Right atrium auricular region (tissue), 2 donors: ENCODE data around the gene COL4A6. TPM values are rescaled to one million over a fixed set of nuclear protein-coding genes. Genes with fewer than 3 reads are reported as not detected.

Experiments
- DNase-seq: peaks from one replicate; pipeline ENCODE4 v3.0.0-alpha.2; 2019; ENCODE audit warnings: low spot score
- H3K27ac ChIP-seq, 2 donors: fragments of 200-600 bp; sonication (generic); 1 replicate in 1 of 2; 2 replicates in 1 of 2; pipeline ENCODE4 v1.5.1; 2016 to 2019
- H3K27me3 ChIP-seq, 2 donors: fragments of 200-600 bp; sonication (generic); one replicate each; pipeline versions ENCODE4 v1.5.1 to v1.6.0; 2017 to 2019
- H3K36me3 ChIP-seq: fragments of 200-600 bp; sonication (generic); one replicate; pipeline ENCODE4 v1.5.1; 2016
- H3K4me1 ChIP-seq, 2 donors: fragments of 200-600 bp; sonication (generic); one replicate each; pipeline versions ENCODE4 v1.5.1 to v1.6.0; 2017 to 2019
- H3K4me3 ChIP-seq, 2 donors: fragments of 200-600 bp; sonication (generic); 1 replicate in 1 of 2; 2 replicates in 1 of 2; pipeline ENCODE4 v1.5.1; 2017 to 2019; ENCODE audit warnings: mild to moderate bottlenecking in 1 of 2, moderate library complexity in 1 of 2
- H3K9me3 ChIP-seq, 2 donors: fragments of 200-600 bp; sonication (generic); one replicate each; pipeline ENCODE4 v1.5.1; 2019
- CTCF ChIP-seq, 2 donors: fragments of 200-600 bp; sonication (generic); IDR thresholded peaks; one replicate each; pipeline ENCODE4 v1.5.1; 2019; ENCODE audit warnings: antibody characterized with exemption in 2 of 2
- total RNA-seq, 2 donors: library from RNA; depleted of rRNA; stranded (reverse); fragments of >200 nt; gene quantifications; one replicate each; pipeline ENCODE4 v1.1.0, GENCODE V29; 2016

COL4A6 gene
- total RNA-seq, 2 donors from 2014 or later, result 4.6 to 17.7 TPM

GRCh38 chrX:108138814-108139702, 299.2 kb downstream of the COL4A6 start:
- Histone ChIP-seq H3K36me3 (peaks cover 10% of the 10 kb centered on the region), H3K27ac (no peak overlapping the region), H3K4me3 (no peak overlapping the region), H3K9me3 (no peaks in the 10 kb centered on the region), H3K4me1 (no peaks in the 10 kb centered on the region), H3K27me3 (no peaks in the 10 kb centered on the region)
- no peak for DNase-seq
- peak in 1 of 2 donors; percentile 60 for TF ChIP-seq CTCF (IDR thresholded peaks at IDR 0.05)

GRCh38 chrX:108134724-108135123, 303.5 kb downstream of the COL4A6 start:
- no peak for TF ChIP-seq CTCF (IDR thresholded peaks at IDR 0.05)
- Histone ChIP-seq H3K9me3 (no peaks in the 10 kb centered on the region), H3K27me3 (no peaks in the 10 kb centered on the region), H3K4me1 (no peaks in the 10 kb centered on the region), H3K36me3 (peaks cover 15% of the 10 kb centered on the region), H3K27ac (no peak overlapping the region), H3K4me3 (no peak overlapping the region)
- DNase-seq, result no peak

- no peak for DNase-seq
- no peaks in the 10 kb centered on the region for H3K4me1 ChIP-seq
- no peaks in the 10 kb centered on the region for H3K9me3 ChIP-seq
- no peak overlapping the region for H3K4me3 ChIP-seq
- no peak for TF ChIP-seq CTCF (IDR thresholded peaks at IDR 0.05)
- no peaks in the 10 kb centered on the region for H3K27me3 ChIP-seq
- peaks cover 15% of the 10 kb centered on the region for H3K36me3 ChIP-seq
- H3K27ac ChIP-seq, result no peak overlapping the region
Observed at GRCh38 chrX:108132876-108133275, 305.3 kb downstream of the COL4A6 start.

- H3K4me1 ChIP-seq, result no peaks in the 10 kb centered on the region
- no peak for TF ChIP-seq CTCF (IDR thresholded peaks at IDR 0.05)
- H3K27ac ChIP-seq, result peak overlapping the region; percentile 20 to 35
Observed at GRCh38 chrX:108132034-108132433, 306.2 kb downstream of the COL4A6 start.

GRCh38 chrX:108131471-108131870, 306.8 kb downstream of the COL4A6 start:
- H3K36me3 ChIP-seq, result peaks cover 15% of the 10 kb centered on the region
- H3K9me3 ChIP-seq, result no peaks in the 10 kb centered on the region
- peak overlapping the region in 1 of 2 donors; percentile 35 for H3K27ac ChIP-seq
- H3K4me1 ChIP-seq, result no peaks in the 10 kb centered on the region
- no peak overlapping the region for H3K4me3 ChIP-seq
- no peak for TF ChIP-seq CTCF (IDR thresholded peaks at IDR 0.05)
- H3K27me3 ChIP-seq, result no peaks in the 10 kb centered on the region
- no peak for DNase-seq

More at GRCh38 chrX:108132034-108132433, 306.2 kb downstream of the COL4A6 start:
- H3K27me3 ChIP-seq, result no peaks in the 10 kb centered on the region
- peaks cover 15% of the 10 kb centered on the region for H3K36me3 ChIP-seq
- no peak overlapping the region for H3K4me3 ChIP-seq
- DNase-seq, result no peak
- no peaks in the 10 kb centered on the region for H3K9me3 ChIP-seq
